Neutrophil (primary cell): ENCODE measurements around the gene TNC.

Experiments used
- H3K27ac ChIP-seq: fragments of 200-600 bp; sonication (generic); 2 replicates; pipeline ENCODE4 v1.5.1; 2016; ENCODE audit warnings: mild to moderate bottlenecking, moderate library complexity
- H3K27me3 ChIP-seq: fragments of 200-600 bp; sonication (generic); 2 replicates; pipeline ENCODE4 v1.6.0; 2016; ENCODE audit warnings: mild to moderate bottlenecking
- H3K36me3 ChIP-seq: fragments of 200-600 bp; sonication (generic); 2 replicates; pipeline ENCODE4 v1.5.1; 2017
- H3K4me1 ChIP-seq, 2 experiments: fragments of 200-600 bp in 1 of 2; sonication (generic) in 1 of 2; 1 replicate in 1 of 2; 2 replicates in 1 of 2; pipeline versions ENCODE4 v1.5.1 to v1.6.1; 2013 to 2016; ENCODE audit warnings: low read depth in 1 of 2, low read length in 1 of 2, mild to moderate bottlenecking in 1 of 2, moderate library complexity in 1 of 2; ENCODE audit not compliant: control insufficient read depth in 1 of 2, insufficient read depth in 1 of 2
- H3K4me3 ChIP-seq, 2 experiments: fragments of 200-600 bp in 1 of 2; sonication (generic) in 1 of 2; 1 replicate in 1 of 2; 2 replicates in 1 of 2; pipeline ENCODE4 v1.5.1; 2013 to 2016; ENCODE audit warnings: low read depth in 1 of 2, low read length in 1 of 2, mild to moderate bottlenecking in 1 of 2, moderate library complexity in 1 of 2
- H3K9me3 ChIP-seq: fragments of 200-600 bp; sonication (generic); 2 replicates; pipeline ENCODE4 v1.5.1; 2016
- TF ChIP-seq, protein P1 (sequence below): fragments of 200-600 bp; sonication (generic); IDR thresholded peaks from 2 replicates; pipeline ENCODE4 v1.5.1; 2016; ENCODE audit warnings: antibody characterized with exemption

The TNC gene

DNA sequence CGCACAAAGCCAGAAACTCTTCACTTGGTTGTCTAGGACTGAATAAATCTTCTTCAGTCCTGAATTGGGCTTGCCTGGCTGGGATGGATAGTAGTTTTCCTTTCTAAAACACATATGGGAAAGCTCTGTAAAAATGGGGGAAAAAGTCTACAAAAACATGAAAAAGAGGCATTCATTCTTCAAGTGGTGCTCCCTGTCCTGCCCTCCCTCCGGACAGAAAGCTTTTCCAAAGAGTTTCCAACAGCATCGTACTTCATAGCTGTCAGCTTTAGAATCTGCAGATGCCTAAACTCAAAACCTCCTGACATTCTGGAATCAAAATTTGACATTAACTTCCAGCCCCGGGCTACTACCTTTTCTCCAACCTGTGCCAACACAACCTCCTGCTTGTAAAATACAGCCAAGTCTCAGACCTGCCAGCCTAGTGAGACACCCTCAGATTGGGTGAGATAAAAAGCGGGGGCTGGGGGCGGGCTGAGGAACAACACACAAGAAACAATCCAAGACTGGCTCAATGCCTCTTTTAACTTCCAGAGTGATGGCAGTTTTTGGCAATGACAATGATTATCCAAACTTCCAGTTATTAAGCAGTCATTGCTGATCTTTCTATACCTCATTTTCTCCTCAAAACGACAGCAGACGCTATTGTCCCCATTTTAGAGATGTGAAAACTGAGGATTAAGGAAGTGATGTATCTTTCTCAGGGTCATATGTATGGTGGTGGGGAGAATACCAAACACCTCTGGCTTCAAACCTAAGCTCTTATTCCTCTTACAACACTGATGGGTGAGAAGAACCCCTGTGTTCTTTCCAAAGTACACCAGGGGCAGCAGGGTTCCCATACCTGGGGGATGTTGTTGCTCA is 1.3 kb downstream of the TNC start:
- H3K27me3 ChIP-seq: peaks cover 66% of the 10 kb centered on the region
- TF ChIP-seq, protein P1, sequence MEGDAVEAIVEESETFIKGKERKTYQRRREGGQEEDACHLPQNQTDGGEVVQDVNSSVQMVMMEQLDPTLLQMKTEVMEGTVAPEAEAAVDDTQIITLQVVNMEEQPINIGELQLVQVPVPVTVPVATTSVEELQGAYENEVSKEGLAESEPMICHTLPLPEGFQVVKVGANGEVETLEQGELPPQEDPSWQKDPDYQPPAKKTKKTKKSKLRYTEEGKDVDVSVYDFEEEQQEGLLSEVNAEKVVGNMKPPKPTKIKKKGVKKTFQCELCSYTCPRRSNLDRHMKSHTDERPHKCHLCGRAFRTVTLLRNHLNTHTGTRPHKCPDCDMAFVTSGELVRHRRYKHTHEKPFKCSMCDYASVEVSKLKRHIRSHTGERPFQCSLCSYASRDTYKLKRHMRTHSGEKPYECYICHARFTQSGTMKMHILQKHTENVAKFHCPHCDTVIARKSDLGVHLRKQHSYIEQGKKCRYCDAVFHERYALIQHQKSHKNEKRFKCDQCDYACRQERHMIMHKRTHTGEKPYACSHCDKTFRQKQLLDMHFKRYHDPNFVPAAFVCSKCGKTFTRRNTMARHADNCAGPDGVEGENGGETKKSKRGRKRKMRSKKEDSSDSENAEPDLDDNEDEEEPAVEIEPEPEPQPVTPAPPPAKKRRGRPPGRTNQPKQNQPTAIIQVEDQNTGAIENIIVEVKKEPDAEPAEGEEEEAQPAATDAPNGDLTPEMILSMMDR: no peak
- no peak overlapping the region for H3K27ac ChIP-seq
- no peaks in the 10 kb centered on the region for H3K4me1 ChIP-seq
- H3K36me3 ChIP-seq: no peaks in the 10 kb centered on the region
- no peak overlapping the region for H3K4me3 ChIP-seq
- H3K9me3 ChIP-seq: no peaks in the 10 kb centered on the region

DNA sequence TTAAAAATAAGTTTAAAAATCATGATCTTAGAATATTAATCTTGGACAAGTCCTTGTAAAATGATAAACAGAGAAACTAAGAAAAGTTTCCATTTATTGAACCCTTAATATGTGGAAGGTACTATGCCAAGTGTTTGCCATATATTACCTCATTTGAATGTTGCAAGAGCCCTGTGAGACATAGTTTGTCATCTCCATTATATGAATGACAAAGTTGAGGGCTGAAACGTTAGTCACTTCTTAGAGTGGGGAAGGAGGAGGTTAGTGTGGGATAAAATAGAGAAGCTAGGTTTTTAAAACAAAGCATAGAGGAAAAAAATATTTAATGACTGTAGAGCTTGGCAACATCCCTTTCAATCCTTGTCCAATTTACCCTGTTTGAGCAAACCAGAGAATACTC is 2.0 kb downstream of the TNC start:
- no peaks in the 10 kb centered on the region for H3K36me3 ChIP-seq
- TF ChIP-seq, protein P1: no peak
- no peak overlapping the region for H3K4me3 ChIP-seq
- no peak overlapping the region for H3K27ac ChIP-seq
- no peaks in the 10 kb centered on the region for H3K9me3 ChIP-seq
- no peaks in the 10 kb centered on the region for H3K4me1 ChIP-seq
- H3K27me3 ChIP-seq: peaks cover 63% of the 10 kb centered on the region

DNA sequence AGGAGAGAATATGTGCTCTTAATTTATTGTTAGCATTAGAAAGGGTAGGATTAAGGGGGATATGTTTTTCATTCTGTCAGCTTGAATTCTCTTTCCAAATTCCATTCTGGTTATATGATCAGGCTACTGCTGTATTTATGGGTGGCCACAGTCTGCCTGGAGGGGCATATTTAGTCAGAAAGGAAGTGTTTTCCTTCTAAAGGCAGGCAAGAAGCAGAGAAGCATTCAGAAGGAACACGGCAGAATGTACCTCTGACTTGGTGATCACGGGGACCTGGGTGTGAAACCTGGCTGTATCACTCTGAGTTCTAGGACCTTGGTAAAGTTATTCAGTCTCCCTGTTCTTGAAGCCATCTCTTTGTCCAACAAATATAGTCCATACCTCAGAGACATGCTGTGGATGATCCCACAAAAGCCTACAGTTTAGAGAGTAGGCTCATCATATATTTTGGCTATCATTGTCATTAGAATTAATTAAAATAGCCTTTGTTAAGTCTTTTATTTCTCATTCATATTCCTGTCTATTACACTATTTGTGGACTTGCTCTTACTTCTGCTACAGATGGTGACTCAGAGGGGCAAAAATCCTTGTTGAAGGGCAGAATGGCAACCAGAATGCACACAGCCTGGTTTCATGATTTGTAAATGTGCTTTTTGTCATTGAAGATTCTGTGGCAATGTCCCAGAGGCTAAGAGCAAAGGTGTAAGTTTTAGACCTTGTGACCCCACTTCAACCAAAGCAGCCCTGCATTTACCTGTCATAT is 2.7 kb downstream of the TNC start:
- Histone ChIP-seq H3K36me3 (no peaks in the 10 kb centered on the region), H3K9me3 (no peaks in the 10 kb centered on the region), H3K4me3 (no peak overlapping the region), H3K27me3 (peaks cover 57% of the 10 kb centered on the region), H3K27ac (no peak overlapping the region), H3K4me1 (no peaks in the 10 kb centered on the region)
- TF ChIP-seq, protein P1: no peak

DNA sequence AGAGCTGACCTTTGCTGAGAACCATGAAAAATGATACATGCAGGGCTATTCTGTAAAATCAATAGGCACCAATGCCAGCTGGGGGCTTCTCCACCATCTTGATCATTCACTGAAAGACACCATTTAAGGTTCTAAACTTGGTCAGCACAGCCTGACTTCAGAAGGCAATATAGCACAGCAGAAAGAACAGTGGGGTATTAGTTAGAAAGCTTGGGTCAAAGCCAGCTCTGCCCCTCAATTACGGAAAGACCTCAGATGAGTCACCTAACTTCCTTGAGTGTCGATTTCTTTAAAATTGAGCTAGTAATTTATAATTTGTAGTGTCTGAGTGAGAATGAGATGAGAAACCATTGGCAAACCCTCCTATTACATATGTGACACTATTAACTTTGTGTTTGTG is 3.4 kb downstream of the TNC start:
- TF ChIP-seq, protein P1: no peak
- Histone ChIP-seq H3K27me3 (peaks cover 49% of the 10 kb centered on the region), H3K27ac (no peak overlapping the region), H3K4me3 (no peak overlapping the region), H3K36me3 (no peaks in the 10 kb centered on the region), H3K4me1 (no peaks in the 10 kb centered on the region), H3K9me3 (no peaks in the 10 kb centered on the region)

DNA sequence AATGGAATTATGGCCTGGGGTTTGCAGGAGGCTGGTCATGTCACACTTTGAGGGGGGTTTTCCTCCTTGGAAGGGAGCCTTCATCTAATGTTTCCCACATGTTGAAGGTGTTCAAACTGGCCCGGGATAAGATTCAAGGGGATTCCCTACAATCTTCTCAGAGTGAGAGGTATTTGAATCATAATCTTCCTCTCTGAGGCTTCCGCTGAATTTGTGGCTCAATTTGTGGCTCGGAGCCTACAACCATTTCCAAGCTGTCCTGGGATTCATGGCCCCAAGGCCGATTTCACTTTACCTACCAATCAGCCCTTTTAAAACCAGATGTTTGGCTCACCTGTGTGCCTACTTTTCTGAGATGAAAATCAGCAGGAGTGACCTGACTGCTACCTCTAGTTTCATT is 3.9 kb downstream of the TNC start:
- Histone ChIP-seq H3K4me1 (no peaks in the 10 kb centered on the region), H3K36me3 (no peaks in the 10 kb centered on the region), H3K27me3 (peaks cover 45% of the 10 kb centered on the region), H3K27ac (no peak overlapping the region), H3K4me3 (no peak overlapping the region), H3K9me3 (no peaks in the 10 kb centered on the region)
- TF ChIP-seq, protein P1: no peak
